ENCODE measurements around the gene HES1. TPM values are rescaled to one million over a fixed set of nuclear protein-coding genes. Genes with fewer than 3 reads are reported as not detected.
A peak's percentile ranks its signal among the peaks of the same experiment; 100 is the strongest.
"Not testable (repeated sequence)": the region's sequence is repeated elsewhere in the genome, so short reads cannot be mapped to it uniquely, and the experiment has no call there.

The HES1 gene
- total RNA-seq, 2 experiments from 2014 or later, result 2.4 to 2.7 TPM

- H3K9me3 Mint-ChIP-seq, result no peaks in the 10 kb centered on the region
- DNase-seq, result no peak
- peaks cover 39% of the 10 kb centered on the region for H3K27me3 Mint-ChIP-seq
- H3K36me3 Mint-ChIP-seq (ENCODE audit: low read depth), result peaks cover 4% of the 10 kb centered on the region
- H3K4me3 Mint-ChIP-seq, result peak overlapping the region; percentile 30
- peak overlapping the region; percentile 79 for H3K27ac Mint-ChIP-seq
- CTCF ChIA-PET, result interaction anchor here (0.6 to 1.8 kb wide), 5 partner anchors 173 to 545 kb away, joined by 3 to 7 read pairs (median 4); no protein-coding TSS in a partner anchor
- peaks cover 29% of the 10 kb centered on the region for H3K4me1 Mint-ChIP-seq
- POLR2A ChIA-PET, result interaction anchor here (1.2 to 1.8 kb wide), 2 partner anchors 72 to 165 kb away, joined by 3 to 8 read pairs; no protein-coding TSS in a partner anchor
Observed at GRCh38 chr3:194142156-194142910, 6.4 kb downstream of the HES1 start.

GRCh38 chr3:194145702-194146101 is 9.8 kb downstream of the HES1 start:
- POLR2A ChIA-PET, result no interaction called here
- peaks cover 12% of the 10 kb centered on the region for H3K4me1 Mint-ChIP-seq
- H3K4me3 Mint-ChIP-seq, result no peak overlapping the region
- no peaks in the 10 kb centered on the region for H3K36me3 Mint-ChIP-seq (ENCODE audit: low read depth)
- H3K27ac Mint-ChIP-seq, result no peak overlapping the region
- DNase-seq, result no peak
- H3K9me3 Mint-ChIP-seq, result no peaks in the 10 kb centered on the region
- CTCF ChIA-PET, result no interaction called here
- H3K27me3 Mint-ChIP-seq, result peaks cover 20% of the 10 kb centered on the region

- Mint-ChIP-seq H3K36me3 (ENCODE audit: low read depth) (no peaks in the 10 kb centered on the region), H3K9me3 (no peaks in the 10 kb centered on the region), H3K4me3 (no peak overlapping the region), H3K4me1 (peaks cover 1% of the 10 kb centered on the region), H3K27ac (no peak overlapping the region), H3K27me3 (peaks cover 22% of the 10 kb centered on the region)
- no peak for DNase-seq
- ChIA-PET POLR2A (no interaction called here), CTCF (no interaction called here)
Observed at GRCh38 chr3:194147679-194148078, 11.7 kb downstream of the HES1 start.

- no peak for DNase-seq
- Mint-ChIP-seq H3K27me3 (peaks cover 25% of the 10 kb centered on the region), H3K27ac (no peak overlapping the region), H3K4me3 (no peak overlapping the region), H3K4me1 (no peaks in the 10 kb centered on the region), H3K36me3 (ENCODE audit: low read depth) (no peaks in the 10 kb centered on the region), H3K9me3 (peaks cover 3% of the 10 kb centered on the region)
- ChIA-PET POLR2A (no interaction called here), CTCF (no interaction called here)
Observed at GRCh38 chr3:194148383-194148782, 12.4 kb downstream of the HES1 start.

DNA sequence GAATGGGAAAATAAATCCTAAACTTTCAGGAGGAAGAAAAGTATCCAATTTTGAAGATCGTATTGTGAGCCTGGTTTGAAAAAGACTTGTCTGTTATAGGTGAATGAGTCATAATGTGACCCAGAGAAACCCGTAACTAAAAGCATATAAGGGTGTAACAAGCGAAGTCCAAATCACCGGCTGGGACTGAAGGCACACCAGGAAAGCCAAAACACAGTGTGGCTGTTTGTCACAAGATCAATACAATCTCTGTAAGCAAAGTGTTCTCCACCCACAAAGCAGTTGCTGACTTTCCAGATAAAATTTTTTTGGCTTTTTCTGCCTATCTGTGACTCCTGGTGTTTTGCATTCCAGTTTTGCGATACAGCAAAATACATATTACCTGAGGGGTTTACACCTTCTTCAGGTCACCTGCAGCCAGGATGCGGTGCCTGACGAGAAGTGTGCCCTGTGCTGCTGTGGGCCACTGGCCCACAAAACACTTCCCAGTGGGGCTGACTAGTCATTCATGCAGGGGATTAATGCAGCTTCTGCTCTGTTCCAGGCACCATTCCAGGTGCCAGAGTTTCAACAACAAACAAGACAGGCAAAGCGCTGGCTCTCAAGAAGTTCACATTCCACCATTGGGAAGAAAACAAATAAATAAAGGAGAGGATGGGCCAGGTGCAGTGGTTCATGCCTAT is 14.4 kb downstream of the HES1 start:
- H3K9me3 Mint-ChIP-seq, result peaks cover 13% of the 10 kb centered on the region
- H3K4me1 Mint-ChIP-seq, result no peaks in the 10 kb centered on the region
- ChIA-PET POLR2A (no interaction called here), CTCF (interaction anchor here (0.6 kb wide), 1 partner anchor 93 kb away, joined by 4 read pairs; no protein-coding TSS in a partner anchor)
- no peak for DNase-seq
- no peak overlapping the region for H3K4me3 Mint-ChIP-seq
- peaks cover 23% of the 10 kb centered on the region for H3K27me3 Mint-ChIP-seq
- no peak overlapping the region for H3K27ac Mint-ChIP-seq
- peaks cover 6% of the 10 kb centered on the region for H3K36me3 Mint-ChIP-seq (ENCODE audit: low read depth)

DNA sequence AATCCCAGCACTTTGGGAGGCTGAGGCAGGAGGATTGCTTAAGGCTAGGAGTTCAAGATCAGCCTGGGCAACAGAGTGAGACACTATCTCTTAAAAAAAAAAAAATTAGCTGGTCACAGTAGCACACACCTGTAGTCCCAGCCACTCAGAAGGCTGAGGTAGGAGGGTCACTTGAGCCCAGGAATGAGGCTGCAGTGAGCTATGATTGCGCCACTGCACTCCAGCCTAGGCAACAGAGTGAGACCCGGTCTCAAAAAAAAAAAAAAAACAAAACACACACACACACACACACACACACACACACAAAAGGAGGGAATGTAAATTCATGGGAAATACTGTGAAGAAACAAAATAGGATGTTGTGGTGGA is 15.0 kb downstream of the HES1 start:
- DNase-seq; H3K27ac Mint-ChIP-seq; H3K36me3 Mint-ChIP-seq (ENCODE audit: low read depth); POLR2A ChIA-PET; H3K4me3 Mint-ChIP-seq; H3K4me1 Mint-ChIP-seq: not testable (repeated sequence)
- CTCF ChIA-PET, result interaction anchor here (0.6 kb wide), 3 partner anchors 93 to 391 kb away, joined by 4 read pairs; no protein-coding TSS in a partner anchor
- H3K27me3 Mint-ChIP-seq, result peaks cover 22% of the 10 kb centered on the region
- H3K9me3 Mint-ChIP-seq, result peaks cover 13% of the 10 kb centered on the region

- Mint-ChIP-seq H3K9me3 (peaks cover 13% of the 10 kb centered on the region), H3K27me3 (peaks cover 18% of the 10 kb centered on the region), H3K27ac (no peak overlapping the region), H3K4me3 (no peak overlapping the region), H3K4me1 (no peaks in the 10 kb centered on the region), H3K36me3 (ENCODE audit: low read depth) (peaks cover 6% of the 10 kb centered on the region)
- ChIA-PET CTCF (no interaction called here), POLR2A (no interaction called here)
- DNase-seq, result no peak
Observed at GRCh38 chr3:194154346-194154745, 18.4 kb downstream of the HES1 start.

GRCh38 chr3:194156095-194156494 is 20.1 kb downstream of the HES1 start:
- ChIA-PET POLR2A (no interaction called here), CTCF (interaction anchor here (0.6 kb wide), 1 partner anchor 29 kb away, joined by 4 read pairs; no protein-coding TSS in a partner anchor)
- no peak overlapping the region for H3K27ac Mint-ChIP-seq
- no peaks in the 10 kb centered on the region for H3K4me1 Mint-ChIP-seq
- H3K4me3 Mint-ChIP-seq, result no peak overlapping the region
- H3K36me3 Mint-ChIP-seq (ENCODE audit: low read depth), result peaks cover 6% of the 10 kb centered on the region
- no peak for DNase-seq
- peaks cover 13% of the 10 kb centered on the region for H3K9me3 Mint-ChIP-seq
- H3K27me3 Mint-ChIP-seq, result peaks cover 20% of the 10 kb centered on the region

DNA sequence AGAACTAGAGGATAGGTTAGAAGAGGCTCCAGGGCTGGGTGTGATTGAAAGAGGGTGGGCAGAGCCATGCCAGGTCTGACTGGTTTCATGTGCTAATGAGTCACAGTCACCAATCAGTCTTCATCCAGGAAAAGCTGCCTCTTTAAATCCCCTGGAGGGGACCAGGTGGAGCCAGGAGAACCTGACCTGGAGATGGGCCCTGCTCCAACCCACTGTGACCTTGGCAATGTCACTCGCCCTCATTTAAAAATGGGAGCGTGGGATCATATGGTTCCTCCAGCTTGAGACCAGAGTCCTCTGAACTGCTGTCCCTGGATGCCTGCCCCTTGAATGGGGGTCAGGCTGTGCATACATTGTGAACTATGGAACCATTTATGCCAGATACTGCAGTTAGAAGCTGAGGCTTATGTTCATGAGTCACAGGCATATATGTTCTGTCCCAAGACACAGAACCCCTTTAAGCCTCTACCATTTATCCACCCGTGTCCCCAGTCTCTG is 23.0 kb downstream of the HES1 start:
- Mint-ChIP-seq H3K4me3 (no peak overlapping the region), H3K27ac (no peak overlapping the region), H3K27me3 (peaks cover 38% of the 10 kb centered on the region), H3K9me3 (peaks cover 9% of the 10 kb centered on the region), H3K4me1 (no peaks in the 10 kb centered on the region), H3K36me3 (ENCODE audit: low read depth) (peaks cover 3% of the 10 kb centered on the region)
- POLR2A ChIA-PET, result no interaction called here
- CTCF ChIA-PET, result interaction anchor here (0.6 kb wide), 1 partner anchor 23 kb away, joined by 5 read pairs; the partner anchor contains the start of gene HES1
- no peak for DNase-seq

DNA sequence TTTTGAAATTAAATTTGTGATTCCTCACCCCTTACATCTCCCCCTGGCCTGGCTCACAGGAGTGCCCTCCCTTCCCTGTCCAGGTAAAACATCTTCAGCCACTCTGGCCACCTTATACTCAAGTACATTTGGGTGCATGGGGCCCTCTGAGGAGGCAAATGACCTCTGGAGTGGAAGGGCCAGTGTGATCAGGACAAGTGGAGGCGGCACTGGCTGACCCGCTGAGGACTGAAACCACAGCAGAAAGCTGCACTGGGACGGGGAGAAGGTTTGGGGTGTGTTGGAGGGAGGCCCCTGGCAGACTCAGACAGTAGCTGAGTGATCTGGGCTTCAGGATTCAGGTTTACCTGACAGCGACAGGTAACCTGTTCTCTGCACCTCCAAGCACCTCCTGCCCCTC is 24.2 kb downstream of the HES1 start:
- ChIA-PET POLR2A (no interaction called here), CTCF (interaction anchor here (1.5 kb wide), 1 partner anchor 16 kb away, joined by 3 read pairs; no protein-coding TSS in a partner anchor)
- Mint-ChIP-seq H3K36me3 (ENCODE audit: low read depth) (no peaks in the 10 kb centered on the region), H3K27ac (no peak overlapping the region), H3K4me3 (no peak overlapping the region), H3K9me3 (no peaks in the 10 kb centered on the region), H3K27me3 (peaks cover 45% of the 10 kb centered on the region), H3K4me1 (no peaks in the 10 kb centered on the region)
- no peak for DNase-seq

- H3K4me3 Mint-ChIP-seq, result no peak overlapping the region
- POLR2A ChIA-PET, result no interaction called here
- no peaks in the 10 kb centered on the region for H3K9me3 Mint-ChIP-seq
Observed at GRCh38 chr3:194161131-194162045, 25.4 kb downstream of the HES1 start.

GRCh38 chr3:194162070-194162678 is 26.2 kb downstream of the HES1 start:
- H3K36me3 Mint-ChIP-seq (ENCODE audit: low read depth), result no peaks in the 10 kb centered on the region
- POLR2A ChIA-PET, result no interaction called here
- peaks cover 52% of the 10 kb centered on the region for H3K27me3 Mint-ChIP-seq
- CTCF ChIA-PET, result no interaction called here
- H3K4me1 Mint-ChIP-seq, result no peaks in the 10 kb centered on the region
- no peak for DNase-seq
- no peak overlapping the region for H3K27ac Mint-ChIP-seq
- H3K9me3 Mint-ChIP-seq, result no peaks in the 10 kb centered on the region
- no peak overlapping the region for H3K4me3 Mint-ChIP-seq

More at GRCh38 chr3:194161131-194162045, 25.4 kb downstream of the HES1 start:
- peaks cover 54% of the 10 kb centered on the region for H3K27me3 Mint-ChIP-seq
- H3K36me3 Mint-ChIP-seq (ENCODE audit: low read depth), result no peaks in the 10 kb centered on the region
- no peaks in the 10 kb centered on the region for H3K4me1 Mint-ChIP-seq
- no peak for DNase-seq
- no peak overlapping the region for H3K27ac Mint-ChIP-seq
- CTCF ChIA-PET, result interaction anchor here (0.5 to 1.5 kb wide), 2 partner anchors 15 to 407 kb away, joined by 3 read pairs; no protein-coding TSS in a partner anchor

Data from activated CD4-positive, alpha-beta T cell treated with anti-CD3 and anti-CD28 coated beads, Interleukin-2, amount 10 ng/mL, durations not matched to agents 7 days and 5 days (primary cell).